Transverse colon (tissue), 4 donors: ENCODE results near the gene FSD1. TPM values are rescaled to one million over a fixed set of nuclear protein-coding genes. Genes with fewer than 3 reads are reported as not detected.

ENCODE experiments used
- DNase-seq: peaks from one replicate; pipeline ENCODE4 v3.0.0-alpha.2; 2019
- H3K27ac ChIP-seq, 4 donors: fragments of 200-600 bp; sonication (generic); 2 replicates each; pipeline ENCODE4 v1.5.1; 2016 to 2018; ENCODE audit warnings: inconsistent platforms in 4 of 4
- H3K27me3 ChIP-seq: fragments of 200-600 bp; sonication (generic); 2 replicates; pipeline ENCODE4 v1.5.1; 2017; ENCODE audit warnings: inconsistent platforms
- H3K36me3 ChIP-seq, 4 donors: fragments of 200-600 bp; sonication (generic); 2 replicates each; pipeline ENCODE4 v1.5.1; 2017 to 2019; ENCODE audit warnings: inconsistent platforms in 4 of 4
- H3K4me1 ChIP-seq, 4 donors: fragments of 200-600 bp; sonication (generic); 2 replicates each; pipeline ENCODE4 v1.5.1; 2017 to 2020; ENCODE audit warnings: inconsistent platforms in 4 of 4
- H3K4me3 ChIP-seq, 4 donors: fragments of 200-600 bp; sonication (generic); 1 replicate in 1 of 4; 2 replicates in 3 of 4; pipeline versions ENCODE4 v1.5.1 to v1.6.1; 2017 to 2019; ENCODE audit warnings: inconsistent platforms in 4 of 4
- H3K9me3 ChIP-seq, 2 donors: fragments of 200-600 bp; sonication (generic); 2 replicates each; pipeline ENCODE4 v1.5.1; 2017 to 2019; ENCODE audit warnings: inconsistent platforms in 2 of 2
- EP300 ChIP-seq: sonication (generic); formaldehyde crosslinking; IDR thresholded peaks from one replicate; pipeline ENCODE4 v1.6.1; 2017; ENCODE audit warnings: antibody characterized with exemption, low read depth
- POLR2A ChIP-seq: fragments of 450-650 bp; IDR thresholded peaks from one replicate; pipeline ENCODE4 v1.6.1; 2016; ENCODE audit warnings: antibody characterized with exemption, mild to moderate bottlenecking, moderate library complexity
- POLR2AphosphoS5 ChIP-seq, 3 donors: sonication (generic); formaldehyde crosslinking; IDR thresholded peaks; one replicate each; pipeline ENCODE4 v1.6.1; 2016; ENCODE audit warnings: antibody characterized with exemption in 3 of 3
- WGBS, 2 donors: methylation state at CpG; one replicate each; pipeline ENCODE4 v1.1.5; 2018; ENCODE audit warnings: low coverage in 1 of 2; 5-methylcytosine and 5-hydroxymethylcytosine counted together
- in situ Hi-C, 4 donors: fragments of 200-750 bp; cut with MboI; loops; one replicate each; pipeline versions ENCODE4 v1.15.0 to v1.15.1; 2017; ENCODE audit warnings: low sequenced_read_pairs in 3 of 4, low pct_ligation_motif_present in 1 of 4, low pct_unique_long_range_greater_than_20kb in 1 of 4
- intact Hi-C: fragments of 100-400 bp; cut with DNase I; formaldehyde crosslinking; loops from one replicate; pipeline ENCODE4 v1.15.1; 2023; ENCODE audit warnings: low total_unique reads
- total RNA-seq, 4 donors: library from RNA; depleted of rRNA; stranded (reverse); fragments of >200 nt; gene quantifications; one replicate each; pipeline ENCODE4 v1.1.0, GENCODE V29; 2016
- TF ChIP-seq, protein P1 (sequence below), 5 experiments: fragments of 200-600 bp in 3 of 5; fragments of 450-650 bp in 2 of 5; sonication (generic) in 3 of 5; IDR thresholded peaks; 1 replicate in 2 of 5; 2 replicates in 3 of 5; pipeline ENCODE4 v1.5.1; 2016 to 2017; ENCODE audit warnings: antibody characterized with exemption in 5 of 5, inconsistent platforms in 3 of 5, mild to moderate bottlenecking in 2 of 5, moderate library complexity in 1 of 5

Gene FSD1
- total RNA-seq, 4 donors from 2014 or later: 0.68 to 2.9 (median 1.5) TPM; not detected in 1

DNA sequence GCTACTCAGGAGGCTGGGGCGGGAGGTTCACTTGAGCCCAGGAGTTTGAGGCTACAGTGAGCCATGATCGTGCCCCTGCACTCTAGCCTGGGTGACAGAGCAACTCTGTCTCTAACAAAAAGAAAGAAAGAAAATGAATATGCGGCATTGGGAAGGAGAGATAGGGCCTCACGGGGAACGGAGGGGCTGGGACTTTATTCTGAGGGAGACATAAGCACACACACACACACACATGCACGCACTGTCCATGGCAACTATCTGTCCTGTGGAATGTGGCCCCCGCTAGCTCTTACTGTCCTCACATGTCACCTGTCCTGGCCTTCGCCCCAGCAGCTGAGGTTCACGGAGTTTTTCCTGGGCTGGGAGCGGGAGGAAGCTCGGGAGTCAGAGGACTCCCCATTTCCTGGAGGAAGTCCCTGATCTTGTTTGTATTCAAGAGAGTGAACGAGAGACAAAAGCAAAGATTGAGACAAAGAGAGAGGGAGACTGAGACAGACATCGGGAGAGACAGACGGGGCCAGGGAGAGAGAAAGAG, 33.6 kb downstream of the FSD1 start:
- no peaks in the 10 kb centered on the region for H3K36me3 ChIP-seq
- H3K4me1 ChIP-seq: peaks cover 10 to 45% (median 20%) of the 10 kb centered on the region in 4 donors
- DNase-seq: peak; percentile 62
- intact Hi-C loops: no loop called here
- in situ Hi-C loops: no loop called here
- no peaks in the 10 kb centered on the region for H3K9me3 ChIP-seq
- peak overlapping the region; percentile 46 to 75 (median 54) for H3K4me3 ChIP-seq
- H3K27me3 ChIP-seq: no peaks in the 10 kb centered on the region
- H3K27ac ChIP-seq: peak overlapping the region; percentile 86 to 97 (median 89)
- TF ChIP-seq EP300 (no peak), POLR2AphosphoS5 (IDR thresholded peaks at IDR 0.05) (peak in 2 of 3 donors; percentile 11 to 21)
- WGBS, 2 donors: 9 to 21% methylated on average over 7 to 14 of the region's 14 CpGs

DNA sequence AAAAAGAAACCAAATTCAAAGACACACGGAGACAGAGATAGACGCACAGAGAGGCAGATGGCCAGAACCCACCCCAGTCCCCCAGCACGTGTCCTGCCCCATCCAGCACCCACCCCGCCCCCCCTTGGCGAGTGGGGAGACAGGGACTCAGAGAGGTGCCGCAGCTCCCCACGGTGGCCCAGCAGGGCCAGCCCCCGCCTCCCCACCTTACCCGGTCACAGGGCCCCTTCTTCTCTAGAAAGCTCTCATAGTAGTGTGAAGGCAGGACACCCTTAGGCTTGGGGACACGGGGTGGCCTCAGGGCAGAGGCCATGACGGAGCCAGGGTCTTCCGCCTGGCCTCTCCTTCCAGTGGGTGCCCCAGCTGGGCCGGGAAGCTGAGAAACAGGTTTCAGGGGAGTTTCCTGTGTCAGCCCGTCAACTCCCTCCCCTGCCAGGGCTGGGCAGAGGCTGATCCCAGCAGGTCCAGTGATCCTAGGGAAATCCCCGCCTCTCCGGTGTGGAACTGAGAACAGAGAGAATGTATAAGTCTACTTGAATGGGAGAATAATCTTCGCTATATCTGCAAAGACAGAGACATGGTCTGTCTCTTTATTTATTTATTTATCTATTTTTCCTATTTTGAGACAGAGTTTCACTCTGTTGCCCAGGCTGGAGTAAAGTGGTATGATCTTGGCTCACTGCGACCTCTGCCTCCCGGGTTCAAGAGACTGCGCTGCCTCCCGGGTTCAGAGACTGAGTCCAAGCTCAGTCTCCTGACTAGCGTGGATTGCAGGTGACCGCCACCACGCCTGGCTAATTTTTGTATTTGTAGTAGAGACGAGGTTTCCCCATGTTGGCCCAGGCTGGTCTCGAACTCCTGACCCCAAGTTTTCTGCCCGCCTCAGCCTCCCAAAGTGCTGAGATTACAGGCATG, 34.3 kb downstream of the FSD1 start, which contains the start of gene STAP2:
TSS of gene STAP2 (minus strand) at position 387 of the 915 bp plus-strand sequence. CDS start at position 313, 74 bp downstream.
- 28 to 39% methylated on average over 14 to 25 of the region's 27 CpGs for WGBS, 2 donors
- H3K36me3 ChIP-seq: no peaks in the 10 kb centered on the region
- peaks cover 10 to 45% (median 22%) of the 10 kb centered on the region in 4 donors for H3K4me1 ChIP-seq
- H3K9me3 ChIP-seq: no peaks in the 10 kb centered on the region
- intact Hi-C loops (no loop called here), in situ Hi-C loops (no loop called here)
- peak; percentile 78 for TF ChIP-seq POLR2A
- peak in 2 of 3 donors; percentile 69 to 76 for TF ChIP-seq POLR2AphosphoS5 (IDR thresholded peaks at IDR 0.05)
- TF ChIP-seq, protein P1, sequence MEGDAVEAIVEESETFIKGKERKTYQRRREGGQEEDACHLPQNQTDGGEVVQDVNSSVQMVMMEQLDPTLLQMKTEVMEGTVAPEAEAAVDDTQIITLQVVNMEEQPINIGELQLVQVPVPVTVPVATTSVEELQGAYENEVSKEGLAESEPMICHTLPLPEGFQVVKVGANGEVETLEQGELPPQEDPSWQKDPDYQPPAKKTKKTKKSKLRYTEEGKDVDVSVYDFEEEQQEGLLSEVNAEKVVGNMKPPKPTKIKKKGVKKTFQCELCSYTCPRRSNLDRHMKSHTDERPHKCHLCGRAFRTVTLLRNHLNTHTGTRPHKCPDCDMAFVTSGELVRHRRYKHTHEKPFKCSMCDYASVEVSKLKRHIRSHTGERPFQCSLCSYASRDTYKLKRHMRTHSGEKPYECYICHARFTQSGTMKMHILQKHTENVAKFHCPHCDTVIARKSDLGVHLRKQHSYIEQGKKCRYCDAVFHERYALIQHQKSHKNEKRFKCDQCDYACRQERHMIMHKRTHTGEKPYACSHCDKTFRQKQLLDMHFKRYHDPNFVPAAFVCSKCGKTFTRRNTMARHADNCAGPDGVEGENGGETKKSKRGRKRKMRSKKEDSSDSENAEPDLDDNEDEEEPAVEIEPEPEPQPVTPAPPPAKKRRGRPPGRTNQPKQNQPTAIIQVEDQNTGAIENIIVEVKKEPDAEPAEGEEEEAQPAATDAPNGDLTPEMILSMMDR (IDR thresholded peaks at IDR 0.05): no peak
- no peak for TF ChIP-seq EP300
- H3K4me3 ChIP-seq: peak within 1 kb of the TSS; percentile 46 to 75 (median 54)
- no peaks in the 10 kb centered on the region for H3K27me3 ChIP-seq
- peak; percentile 88 for DNase-seq
- H3K27ac ChIP-seq: peak within 1 kb of the TSS; percentile 86 to 97 (median 89)

DNA sequence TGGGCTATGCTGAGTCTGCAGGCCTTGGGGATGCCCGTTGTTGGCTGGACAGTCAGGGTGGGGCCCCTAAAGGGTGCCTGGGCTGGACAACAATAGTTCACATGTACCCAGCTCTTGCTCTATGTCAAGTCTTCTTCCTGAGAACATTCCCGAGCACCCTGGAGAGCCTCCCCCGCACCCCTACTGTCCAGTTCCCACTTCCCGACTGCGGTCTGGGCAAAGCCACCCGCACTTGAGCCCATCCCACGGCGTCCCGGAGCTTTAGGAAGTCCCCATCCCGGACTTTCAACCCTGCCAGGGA, 37.9 kb downstream of the FSD1 start:
- Histone ChIP-seq H3K36me3 (no peaks in the 10 kb centered on the region), H3K27me3 (no peaks in the 10 kb centered on the region), H3K27ac (peak overlapping the region; percentile 96 to 99 (median 98)), H3K9me3 (no peaks in the 10 kb centered on the region), H3K4me1 (peaks cover 14 to 53% (median 28%) of the 10 kb centered on the region in 4 donors), H3K4me3 (peak overlapping the region; percentile 31 to 57 (median 38))
- intact Hi-C loops: no loop called here
- 0% methylated on average over 6 of the region's 10 CpGs; no CpG with 5 or more reads in 1 of the 2 donors for WGBS, 2 donors
- no peak for DNase-seq
- TF ChIP-seq EP300 (no peak), POLR2AphosphoS5 (IDR thresholded peaks at IDR 0.05) (no peak), POLR2A (no peak)
- TF ChIP-seq, protein P1 (IDR thresholded peaks at IDR 0.05): no peak
- in situ Hi-C loops: no loop called here

DNA sequence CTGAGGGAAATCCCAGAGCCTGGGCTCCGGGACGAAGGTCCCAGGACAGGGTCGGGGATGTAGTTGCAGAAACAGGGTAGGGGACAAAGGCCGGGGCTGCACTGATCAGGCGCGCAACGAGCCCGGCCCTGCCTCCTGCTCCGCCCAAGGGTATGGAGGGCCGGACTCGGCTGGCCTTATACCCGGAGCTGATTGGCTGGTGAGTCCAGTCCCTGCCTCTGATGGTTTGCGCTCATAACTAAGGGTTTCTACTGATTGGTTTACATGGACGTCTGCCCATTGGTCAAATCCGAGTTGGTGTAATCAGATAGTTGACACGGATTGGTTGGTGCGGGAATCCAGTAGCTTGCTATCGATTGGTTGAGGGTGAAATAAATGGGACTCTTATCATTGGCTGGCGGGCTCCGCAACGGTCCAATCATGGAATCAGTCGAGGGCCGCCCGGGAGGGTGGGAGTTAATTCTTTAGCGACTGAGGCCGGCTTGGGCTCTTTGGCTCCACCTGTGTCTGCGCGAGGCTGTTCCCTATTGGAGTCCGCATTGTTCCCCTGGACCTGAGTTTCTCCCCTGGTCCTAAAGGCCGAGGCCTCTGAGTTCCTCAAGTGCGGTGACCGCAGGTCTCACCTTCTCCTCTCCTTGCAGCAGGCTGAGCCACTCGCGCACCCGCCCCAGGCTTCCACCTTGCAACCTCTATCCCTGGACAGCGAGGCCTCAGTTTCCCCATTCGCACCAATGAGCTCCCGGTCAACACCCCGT, 38.4 kb downstream of the FSD1 start:
- peak overlapping the region; percentile 61 to 91 (median 84) for H3K4me3 ChIP-seq
- H3K36me3 ChIP-seq: no peaks in the 10 kb centered on the region
- H3K27me3 ChIP-seq: no peaks in the 10 kb centered on the region
- H3K4me1 ChIP-seq: peaks cover 14 to 49% (median 28%) of the 10 kb centered on the region in 4 donors
- H3K9me3 ChIP-seq: no peaks in the 10 kb centered on the region
- H3K27ac ChIP-seq: peak overlapping the region; percentile 96 to 99 (median 98)
- 0% methylated on average over 33 of the region's 39 CpGs; no CpG with 5 or more reads in 1 of the 2 donors for WGBS, 2 donors
- TF ChIP-seq POLR2A (peak; percentile 87), EP300 (no peak), POLR2AphosphoS5 (IDR thresholded peaks at IDR 0.05) (peak; percentile 92 to 95 (median 94))
- TF ChIP-seq, protein P1 (IDR thresholded peaks at IDR 0.05): peak in 4 of 5 experiments; percentile 10 to 57 (median 34)
- intact Hi-C loops (no loop called here), in situ Hi-C loops (no loop called here)
- peak; percentile 96 for DNase-seq
